PC-3 (cell line): ENCODE results near the gene GP1BA. TPM values are rescaled to one million over a fixed set of nuclear protein-coding genes. Genes with fewer than 3 reads are reported as not detected.

Experiments used
- ATAC-seq: fragments of 200-7000 bp; cut with Tn5 transposase; 2 replicates; pipeline ENCODE4 v1.9.1; 2020; ENCODE audit warnings: mild to moderate bottlenecking, moderate library complexity
- BruUV-seq: library from RNA; stranded (reverse); fragments of 400-500 nt; replicated peaks from 2 replicates; lab custom pipeline; 2021; lab: Mats Ljungman, UMichigan
- CTCF ChIA-PET: fragments of 300-600 bp; sonication (Branson Sonifier 250); formaldehyde crosslinking; loops from one replicate; lab custom pipeline; 2022; ENCODE audit warnings: antibody characterized with exemption; lab: Charles Lee
- POLR2A ChIA-PET: fragments of 300-600 bp; sonication (Branson Sonifier 250); formaldehyde crosslinking; loops from one replicate; lab custom pipeline; 2022; ENCODE audit warnings: antibody characterized with exemption; ENCODE audit not compliant: unreplicated experiment; lab: Charles Lee
- DNase-seq: peaks from one replicate; pipeline ENCODE4 v3.0.0-alpha.2; 2015
- H2AFZ ChIP-seq: fragments of 300-600 bp; sonication (generic); 2 replicates; pipeline ENCODE4 v1.6.0; 2016; ENCODE audit warnings: antibody characterized with exemption, low read length
- H3F3A ChIP-seq: fragments of 300-600 bp; sonication (generic); one replicate; pipeline ENCODE4 v1.6.0; 2017; ENCODE audit warnings: antibody characterized with exemption, low read length, control low read depth, mild to moderate bottlenecking; ENCODE audit not compliant: unreplicated experiment
- H3K27ac ChIP-seq: fragments of 300-600 bp; sonication (generic); 2 replicates; pipeline ENCODE4 v1.5.1; 2016; ENCODE audit warnings: mild to moderate bottlenecking, low read length
- H3K27me3 ChIP-seq: fragments of 300-600 bp; sonication (generic); 2 replicates; pipeline ENCODE4 v1.6.1; 2016; ENCODE audit warnings: low read length, mixed read lengths
- H3K36me3 ChIP-seq: fragments of 300-600 bp; sonication (generic); 2 replicates; pipeline ENCODE4 v1.6.1; 2016; ENCODE audit warnings: low read depth, mixed run types, low read length, mixed read lengths
- H3K4me1 ChIP-seq: fragments of 300-600 bp; sonication (generic); 2 replicates; pipeline ENCODE4 v1.5.1; 2016; ENCODE audit warnings: low read length; ENCODE audit not compliant: insufficient read depth
- H3K4me2 ChIP-seq: fragments of 300-600 bp; sonication (generic); 2 replicates; pipeline ENCODE4 v1.6.0; 2016; ENCODE audit warnings: low read length
- H3K4me3 ChIP-seq: fragments of 300-600 bp; sonication (generic); 2 replicates; pipeline ENCODE4 v1.5.1; 2016; ENCODE audit warnings: mild to moderate bottlenecking, low read length, mixed read lengths
- H3K79me2 ChIP-seq: fragments of 300-600 bp; sonication (generic); 2 replicates; pipeline ENCODE4 v1.6.1; 2017; ENCODE audit warnings: low read length, mixed read lengths
- H3K9ac ChIP-seq: fragments of 300-600 bp; sonication (generic); 2 replicates; pipeline ENCODE4 v1.6.0; 2016; ENCODE audit warnings: mild to moderate bottlenecking, low read length
- H3K9me2 ChIP-seq: fragments of 300-600 bp; sonication (generic); replicated peaks from 2 replicates; pipeline ENCODE4 v1.6.1; 2016; ENCODE audit warnings: mixed run types, low read length, mixed read lengths
- H3K9me3 ChIP-seq: fragments of 300-600 bp; sonication (generic); 2 replicates; pipeline ENCODE4 v1.6.1; 2016; ENCODE audit warnings: low read length, mixed read lengths
- H4K20me1 ChIP-seq: fragments of 300-600 bp; sonication (generic); 2 replicates; pipeline ENCODE4 v1.6.1; 2016; ENCODE audit warnings: low read length, mixed read lengths
- EZH2 ChIP-seq: fragments of 300-600 bp; sonication (generic); IDR thresholded peaks from one replicate; pipeline ENCODE4 v1.6.1; 2017; ENCODE audit warnings: antibody characterized with exemption, mild to moderate bottlenecking, low read length; ENCODE audit not compliant: unreplicated experiment
- EZH2phosphoT487 ChIP-seq: fragments of 300-600 bp; sonication (generic); IDR thresholded peaks from 2 replicates; pipeline ENCODE4 v1.6.1; 2018; ENCODE audit warnings: mild to moderate bottlenecking, antibody characterized with exemption, low read length, borderline replicate concordance
- intact Hi-C: fragments of 100-400 bp; cut with micrococcal nuclease; formaldehyde crosslinking; loops from 2 replicates; pipeline ENCODE4 v1.9.0; 2023
- total RNA-seq: library from RNA; depleted of rRNA; stranded (reverse); fragments of >200 nt; gene quantifications from 2 replicates; pipeline ENCODE4 v1.2.3, GENCODE V29; 2014
- TF ChIP-seq, protein P1 (sequence below): fragments of 300-600 bp; sonication (generic); conservative IDR thresholded peaks from 2 replicates; pipeline ENCODE4 v1.5.1; 2017; ENCODE audit warnings: antibody characterized with exemption, low read depth, mild to moderate bottlenecking, low read length

Gene GP1BA
- total RNA-seq, 1 experiment from 2014 or later = not detected

DNA sequence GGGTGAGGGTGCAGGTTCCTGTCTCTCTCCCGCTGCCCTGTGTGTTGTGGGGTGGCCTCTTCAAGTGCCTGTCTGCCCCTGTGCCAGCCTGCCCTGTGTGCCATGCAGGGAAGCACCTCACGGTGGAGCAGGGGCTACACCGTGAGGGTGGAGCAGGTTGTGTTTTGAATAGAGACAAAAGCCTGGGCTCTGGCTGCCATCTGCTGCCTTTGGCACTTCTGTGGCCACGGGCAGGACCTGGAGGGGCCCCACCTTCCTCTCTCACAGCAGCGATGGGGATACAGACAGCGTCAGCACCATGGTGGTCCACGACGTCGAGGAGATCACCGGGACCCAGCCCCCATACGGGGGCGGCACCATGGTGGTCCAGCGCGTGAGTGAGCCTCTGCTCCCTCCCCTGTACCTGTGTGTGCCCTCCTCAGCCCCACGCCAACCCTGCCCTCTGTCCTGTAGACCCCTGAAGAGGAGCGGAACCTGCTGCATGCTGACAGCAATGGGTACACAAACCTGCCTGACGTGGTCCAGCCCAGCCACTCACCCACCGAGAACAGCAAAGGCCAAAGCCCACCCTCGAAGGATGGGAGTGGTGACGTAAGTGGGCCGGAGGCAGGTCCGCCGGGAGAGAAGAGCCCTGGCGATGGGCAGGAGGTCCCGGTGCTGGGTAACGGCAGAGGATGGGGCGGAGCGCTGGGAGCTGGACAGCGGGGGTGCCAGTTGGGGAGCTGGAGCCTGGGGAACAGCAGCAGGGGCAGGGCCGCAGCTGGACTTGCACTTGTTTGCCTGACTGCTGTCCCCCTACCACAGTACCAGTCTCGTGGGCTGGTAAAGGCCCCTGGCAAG lies 38.1 kb upstream of the GP1BA start:
- H3K9ac ChIP-seq = no peak overlapping the region
- no peaks in the 10 kb centered on the region for H3K27me3 ChIP-seq
- H3F3A ChIP-seq = no peaks in the 10 kb centered on the region
- H3K4me1 ChIP-seq = no peaks in the 10 kb centered on the region
- POLR2A ChIA-PET = no interaction called here
- TF ChIP-seq, protein P1, sequence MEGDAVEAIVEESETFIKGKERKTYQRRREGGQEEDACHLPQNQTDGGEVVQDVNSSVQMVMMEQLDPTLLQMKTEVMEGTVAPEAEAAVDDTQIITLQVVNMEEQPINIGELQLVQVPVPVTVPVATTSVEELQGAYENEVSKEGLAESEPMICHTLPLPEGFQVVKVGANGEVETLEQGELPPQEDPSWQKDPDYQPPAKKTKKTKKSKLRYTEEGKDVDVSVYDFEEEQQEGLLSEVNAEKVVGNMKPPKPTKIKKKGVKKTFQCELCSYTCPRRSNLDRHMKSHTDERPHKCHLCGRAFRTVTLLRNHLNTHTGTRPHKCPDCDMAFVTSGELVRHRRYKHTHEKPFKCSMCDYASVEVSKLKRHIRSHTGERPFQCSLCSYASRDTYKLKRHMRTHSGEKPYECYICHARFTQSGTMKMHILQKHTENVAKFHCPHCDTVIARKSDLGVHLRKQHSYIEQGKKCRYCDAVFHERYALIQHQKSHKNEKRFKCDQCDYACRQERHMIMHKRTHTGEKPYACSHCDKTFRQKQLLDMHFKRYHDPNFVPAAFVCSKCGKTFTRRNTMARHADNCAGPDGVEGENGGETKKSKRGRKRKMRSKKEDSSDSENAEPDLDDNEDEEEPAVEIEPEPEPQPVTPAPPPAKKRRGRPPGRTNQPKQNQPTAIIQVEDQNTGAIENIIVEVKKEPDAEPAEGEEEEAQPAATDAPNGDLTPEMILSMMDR = no peak
- no peak for TF ChIP-seq EZH2phosphoT487
- TF ChIP-seq EZH2 = no peak
- intact Hi-C loops = no loop called here
- H3K36me3 ChIP-seq = peaks cover 2% of the 10 kb centered on the region; the same call in 1 of the 2 replicates
- no peaks in the 10 kb centered on the region for H3K79me2 ChIP-seq
- CTCF ChIA-PET = no interaction called here
- no peaks in the 10 kb centered on the region for H3K9me2 ChIP-seq
- no peak overlapping the region for H2AFZ ChIP-seq
- ATAC-seq (no peak), DNase-seq (no peak)
- no peak overlapping the region for H3K4me3 ChIP-seq
- BruUV-seq = no TSS peak
- H3K27ac ChIP-seq = no peak overlapping the region
- H4K20me1 ChIP-seq = no peaks in the 10 kb centered on the region
- H3K9me3 ChIP-seq = no peaks in the 10 kb centered on the region
- H3K4me2 ChIP-seq = no peak overlapping the region

- POLR2A ChIA-PET = no interaction called here
- H3K4me1 ChIP-seq = no peaks in the 10 kb centered on the region
- no TSS peak for BruUV-seq
Observed at GRCh38 chr17:4895121-4895520, 37.0 kb upstream of the GP1BA start.

More at GRCh38 chr17:4895121-4895520, 37.0 kb upstream of the GP1BA start:
- Histone ChIP-seq H3K36me3 (no peaks in the 10 kb centered on the region; the same call in 1 of the 2 replicates), H3K27me3 (no peaks in the 10 kb centered on the region), H3K4me2 (no peak overlapping the region), H4K20me1 (no peaks in the 10 kb centered on the region), H2AFZ (no peak overlapping the region), H3K27ac (no peak overlapping the region), H3K9me2 (no peaks in the 10 kb centered on the region), H3K4me3 (no peak overlapping the region), H3F3A (no peaks in the 10 kb centered on the region), H3K9me3 (no peaks in the 10 kb centered on the region), H3K9ac (no peak overlapping the region), H3K79me2 (no peaks in the 10 kb centered on the region)
- ATAC-seq (no peak), DNase-seq (no peak)
- CTCF ChIA-PET = no interaction called here
- TF ChIP-seq EZH2phosphoT487 (no peak), EZH2 (no peak)
- TF ChIP-seq, protein P1 = no peak
- intact Hi-C loops = no loop called here
